ENCODE measurements around the gene ADSS2. TPM values are rescaled to one million over a fixed set of nuclear protein-coding genes. Genes with fewer than 3 reads are reported as not detected.

The ADSS2 gene
- total RNA-seq, 1 donor from 2014 or later, result 6.1 TPM

DNA sequence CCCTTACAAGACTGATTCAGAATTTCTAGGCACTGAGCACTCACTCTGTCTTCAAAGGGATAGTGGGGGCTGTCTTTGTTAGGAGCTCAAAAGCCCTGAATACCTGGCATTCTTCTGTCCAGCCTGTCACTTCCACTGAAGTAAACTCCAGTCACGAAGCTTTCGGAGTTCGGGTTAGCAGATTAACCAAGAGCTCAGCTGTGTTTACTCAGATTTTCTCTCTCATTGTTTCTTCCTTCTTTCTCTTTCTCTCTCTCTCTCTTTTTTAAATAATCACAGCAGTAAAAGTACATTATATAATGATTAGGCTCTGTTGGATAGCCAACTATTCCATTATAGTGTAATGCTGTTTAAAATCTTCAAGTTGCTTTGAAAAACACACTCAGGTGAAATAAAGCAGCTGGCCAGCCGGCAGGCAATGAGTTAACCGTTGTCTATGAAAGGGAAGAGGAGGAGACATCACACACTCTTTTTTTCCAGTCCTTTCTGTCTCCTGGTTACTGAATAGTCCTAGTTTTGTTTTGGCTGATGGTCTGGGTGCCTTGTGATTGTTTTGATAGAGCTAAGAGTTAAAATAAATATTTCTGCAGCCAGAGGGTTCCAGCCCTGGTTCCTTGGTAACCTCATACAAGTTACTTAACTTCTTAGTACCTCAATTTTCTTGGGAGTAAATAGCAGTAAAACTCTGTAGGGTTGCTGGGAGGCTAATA lies 89.8 kb downstream of the ADSS2 start:
- Histone ChIP-seq H3K9me3 (replicated peaks) (peaks cover 6% of the 10 kb centered on the region), H3K4me1 (no peaks in the 10 kb centered on the region), H3K4me3 (no peak overlapping the region), H3K27me3 (ENCODE audit: low read depth) (no peaks in the 10 kb centered on the region), H3K27ac (replicated peaks) (no peak overlapping the region), H3K36me3 (no peaks in the 10 kb centered on the region)
- TF ChIP-seq CTCF (IDR thresholded peaks at IDR 0.05; ENCODE audit: borderline replicate concordance), result no peak
- intact Hi-C loops (cut with micrococcal nuclease), result no loop called here
- no peak for DNase-seq

Other genes with a start within 250 kb of the ADSS2 start
- 0.58 TPM for gene CATSPERE, start 9.4 kb upstream of the ADSS2 start, total RNA-seq
- 22.3 TPM for gene DESI2, start 201.2 kb upstream of the ADSS2 start, total RNA-seq